Activated CD4-positive, alpha-beta T cell treated with anti-CD3 and anti-CD28 coated beads, Interleukin-2, amount 10 ng/mL, durations not matched to agents 7 days and 5 days (primary cell): ENCODE data around the gene SVOP. TPM values are rescaled to one million over a fixed set of nuclear protein-coding genes. Genes with fewer than 3 reads are reported as not detected.

ENCODE experiments used
- CTCF ChIA-PET: fragments of 350-600 bp; sonication (Branson Sonifier 250); formaldehyde crosslinking; loops from one replicate; lab custom pipeline; 2021; ENCODE audit warnings: antibody characterized with exemption; lab: Charles Lee
- POLR2A ChIA-PET: fragments of 350-600 bp; sonication (Branson Sonifier 250); formaldehyde crosslinking; loops from one replicate; lab custom pipeline; 2021; ENCODE audit warnings: antibody characterized with exemption; lab: Charles Lee
- DNase-seq: peaks from one replicate; pipeline ENCODE4 v3.0.0-alpha.2; 2020
- H3K27ac Mint-ChIP-seq: one replicate; pipeline ENCODE4 v1.8.0; 2021; ENCODE audit warnings: mild to moderate bottlenecking, moderate library complexity, mixed read lengths
- H3K27me3 Mint-ChIP-seq: one replicate; pipeline ENCODE4 v1.8.0; 2021; ENCODE audit warnings: mixed read lengths
- H3K36me3 Mint-ChIP-seq: one replicate; pipeline ENCODE4 v1.8.0; 2021; ENCODE audit warnings: low read depth, mixed read lengths
- H3K4me1 Mint-ChIP-seq: one replicate; pipeline ENCODE4 v1.8.0; 2021; ENCODE audit warnings: mixed read lengths
- H3K4me3 Mint-ChIP-seq: one replicate; pipeline ENCODE4 v1.8.0; 2021; ENCODE audit warnings: mild to moderate bottlenecking, moderate library complexity, mixed read lengths
- H3K9me3 Mint-ChIP-seq: one replicate; pipeline ENCODE4 v1.8.0; 2021; ENCODE audit warnings: mixed read lengths
- total RNA-seq, 2 experiments: library from RNA; stranded (reverse); gene quantifications; one replicate each; pipeline ENCODE4 v1.2.3, GENCODE V29; 2021

The SVOP gene
- total RNA-seq, 2 experiments from 2014 or later: not detected

- ChIA-PET CTCF (interaction anchor here (1.0 kb wide), 1 partner anchor 14 kb away, joined by 3 read pairs; no protein-coding TSS in a partner anchor), POLR2A (no interaction called here)
- Mint-ChIP-seq H3K9me3 (no peaks in the 10 kb centered on the region), H3K4me1 (no peaks in the 10 kb centered on the region), H3K36me3 (no peaks in the 10 kb centered on the region), H3K27me3 (peaks cover 2% of the 10 kb centered on the region), H3K27ac (no peak overlapping the region), H3K4me3 (no peak overlapping the region)
- DNase-seq: no peak
Observed at GRCh38 chr12:108982621-108983219, 38.1 kb downstream of the SVOP start.

DNA sequence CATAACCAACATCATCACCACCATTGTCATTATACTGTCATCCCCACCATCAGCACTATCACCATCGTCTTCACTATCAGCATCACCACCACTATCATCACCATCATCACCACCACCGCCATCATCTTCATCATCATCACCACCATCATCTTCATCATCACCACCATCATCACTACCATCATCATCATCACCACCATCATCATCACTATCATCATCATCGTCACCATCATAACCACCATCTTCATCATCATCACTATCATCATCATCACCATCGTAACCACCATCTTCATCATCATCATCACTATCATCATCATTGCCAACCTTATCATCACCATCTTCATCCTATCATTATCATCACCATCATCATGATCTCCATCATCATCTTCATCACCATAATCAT lies 39.0 kb downstream of the SVOP start:
- Mint-ChIP-seq H3K27me3 (no peaks in the 10 kb centered on the region), H3K27ac (no peak overlapping the region), H3K9me3 (no peaks in the 10 kb centered on the region), H3K4me1 (no peaks in the 10 kb centered on the region), H3K4me3 (no peak overlapping the region), H3K36me3 (no peaks in the 10 kb centered on the region)
- CTCF ChIA-PET: no interaction called here
- DNase-seq: no peak
- POLR2A ChIA-PET: no interaction called here

- H3K9me3 Mint-ChIP-seq: no peaks in the 10 kb centered on the region
- no peak overlapping the region for H3K27ac Mint-ChIP-seq
- no peaks in the 10 kb centered on the region for H3K4me1 Mint-ChIP-seq
- CTCF ChIA-PET: interaction anchor here (0.6 kb wide), 1 partner anchor 98 kb away, joined by 3 read pairs; no protein-coding TSS in a partner anchor
- H3K27me3 Mint-ChIP-seq: no peaks in the 10 kb centered on the region
- DNase-seq: no peak
- POLR2A ChIA-PET: no interaction called here
- H3K4me3 Mint-ChIP-seq: no peak overlapping the region
- H3K36me3 Mint-ChIP-seq: no peaks in the 10 kb centered on the region
Observed at GRCh38 chr12:108980831-108981618, 39.8 kb downstream of the SVOP start.

DNA sequence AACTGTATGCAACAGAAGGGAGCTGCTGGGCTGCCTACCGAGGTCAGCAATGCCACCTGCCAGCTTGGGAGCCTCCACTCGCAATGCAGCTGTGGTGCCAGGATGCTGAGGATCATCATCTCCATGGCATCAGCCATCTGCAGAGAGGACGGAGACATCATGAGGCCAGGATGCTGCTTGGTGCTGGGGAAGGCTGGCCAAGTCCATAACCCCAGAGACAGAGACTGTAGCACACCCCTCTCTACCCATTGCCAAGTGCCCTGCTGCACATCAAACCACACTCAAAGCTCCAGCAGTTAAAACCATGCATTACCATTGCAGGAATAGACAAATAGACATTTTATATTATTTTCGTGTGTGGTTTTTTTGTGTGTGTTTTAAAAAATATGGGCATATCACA lies 43.5 kb downstream of the SVOP start:
- Mint-ChIP-seq H3K27me3 (peaks cover under 1% of the 10 kb centered on the region), H3K4me3 (no peak overlapping the region), H3K27ac (no peak overlapping the region), H3K9me3 (no peaks in the 10 kb centered on the region), H3K36me3 (no peaks in the 10 kb centered on the region), H3K4me1 (no peaks in the 10 kb centered on the region)
- no peak for DNase-seq
- ChIA-PET POLR2A (no interaction called here), CTCF (interaction anchor here (0.6 kb wide), 1 partner anchor 28 kb away, joined by 3 read pairs; no protein-coding TSS in a partner anchor)

DNA sequence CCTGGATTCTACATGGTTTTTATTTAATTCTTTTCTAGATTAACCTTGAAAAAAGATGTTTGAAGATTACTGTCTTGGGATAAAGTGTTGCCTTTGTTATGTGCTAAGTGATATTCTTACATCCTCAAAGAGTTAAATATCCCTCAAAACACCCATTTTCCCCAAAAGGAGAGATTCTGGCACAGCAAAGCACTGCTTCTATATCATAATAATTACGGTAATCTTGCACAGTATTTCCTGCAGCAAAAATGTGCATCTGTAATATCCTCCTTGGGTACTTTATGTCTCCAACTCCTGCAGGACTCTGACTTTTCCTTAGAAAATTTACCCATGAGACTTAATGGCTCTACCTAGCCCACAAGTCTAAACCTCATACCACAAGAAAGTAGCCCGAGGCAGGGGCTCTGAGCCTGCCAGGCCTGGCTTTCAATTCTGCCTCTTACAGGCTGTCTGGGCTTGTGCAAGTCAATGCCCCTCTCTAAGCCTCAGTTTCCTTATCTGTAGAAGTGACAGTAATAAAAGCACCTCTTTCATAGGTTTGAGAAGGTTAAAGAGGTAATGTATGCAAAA lies 45.8 kb downstream of the SVOP start:
- Mint-ChIP-seq H3K9me3 (no peaks in the 10 kb centered on the region), H3K4me1 (no peaks in the 10 kb centered on the region), H3K27ac (no peak overlapping the region), H3K36me3 (no peaks in the 10 kb centered on the region), H3K27me3 (peaks cover 2% of the 10 kb centered on the region), H3K4me3 (no peak overlapping the region)
- ChIA-PET CTCF (interaction anchor here (0.6 to 1.4 kb wide), 4 partner anchors 15 to 198 kb away, joined by 3 to 4 read pairs (median 3); no protein-coding TSS in a partner anchor), POLR2A (no interaction called here)
- DNase-seq: no peak

GRCh38 chr12:108973629-108974152 lies 47.2 kb downstream of the SVOP start:
- ChIA-PET POLR2A (no interaction called here), CTCF (interaction anchor here (0.6 to 1.4 kb wide), 2 partner anchors 13 to 207 kb away, joined by 3 to 4 read pairs; no protein-coding TSS in a partner anchor)
- H3K4me3 Mint-ChIP-seq: no peak overlapping the region
- no peaks in the 10 kb centered on the region for H3K9me3 Mint-ChIP-seq
- no peak overlapping the region for H3K27ac Mint-ChIP-seq
- H3K36me3 Mint-ChIP-seq: no peaks in the 10 kb centered on the region
- DNase-seq: no peak
- H3K4me1 Mint-ChIP-seq: no peaks in the 10 kb centered on the region
- peaks cover 2% of the 10 kb centered on the region for H3K27me3 Mint-ChIP-seq

- no peaks in the 10 kb centered on the region for H3K4me1 Mint-ChIP-seq
- peaks cover 5% of the 10 kb centered on the region for H3K27me3 Mint-ChIP-seq
- H3K9me3 Mint-ChIP-seq: no peaks in the 10 kb centered on the region
- POLR2A ChIA-PET: no interaction called here
- CTCF ChIA-PET: no interaction called here
- DNase-seq: no peak
- H3K27ac Mint-ChIP-seq: no peak overlapping the region
- no peaks in the 10 kb centered on the region for H3K36me3 Mint-ChIP-seq
- no peak overlapping the region for H3K4me3 Mint-ChIP-seq
Observed at GRCh38 chr12:108972358-108972757, 48.5 kb downstream of the SVOP start.

GRCh38 chr12:108969622-108970021 lies 51.2 kb downstream of the SVOP start:
- H3K4me1 Mint-ChIP-seq: no peaks in the 10 kb centered on the region
- ChIA-PET CTCF (interaction anchor here (0.7 to 1.2 kb wide), 3 partner anchors 10 to 20 kb away, joined by 3 read pairs; no protein-coding TSS in a partner anchor), POLR2A (no interaction called here)
- H3K36me3 Mint-ChIP-seq: no peaks in the 10 kb centered on the region
- no peak overlapping the region for H3K27ac Mint-ChIP-seq
- H3K27me3 Mint-ChIP-seq: peaks cover 5% of the 10 kb centered on the region
- no peak for DNase-seq
- no peak overlapping the region for H3K4me3 Mint-ChIP-seq
- no peaks in the 10 kb centered on the region for H3K9me3 Mint-ChIP-seq

GRCh38 chr12:108967869-108968540 lies 52.9 kb downstream of the SVOP start:
- Mint-ChIP-seq H3K4me3 (no peak overlapping the region), H3K9me3 (no peaks in the 10 kb centered on the region), H3K36me3 (no peaks in the 10 kb centered on the region), H3K4me1 (no peaks in the 10 kb centered on the region), H3K27ac (no peak overlapping the region), H3K27me3 (peaks cover 5% of the 10 kb centered on the region)
- POLR2A ChIA-PET: no interaction called here
- CTCF ChIA-PET: interaction anchor here (1.3 kb wide), 1 partner anchor 164 kb away, joined by 3 read pairs; no protein-coding TSS in a partner anchor
- DNase-seq: no peak

GRCh38 chr12:108966378-108967151 lies 54.3 kb downstream of the SVOP start:
- ChIA-PET POLR2A (no interaction called here), CTCF (interaction anchor here (0.8 to 0.9 kb wide), 2 partner anchors 16 to 126 kb away, joined by 4 to 5 read pairs; no protein-coding TSS in a partner anchor)
- Mint-ChIP-seq H3K27me3 (peaks cover 4% of the 10 kb centered on the region), H3K4me3 (no peak overlapping the region), H3K4me1 (no peaks in the 10 kb centered on the region), H3K27ac (no peak overlapping the region), H3K36me3 (no peaks in the 10 kb centered on the region), H3K9me3 (no peaks in the 10 kb centered on the region)
- no peak for DNase-seq

- H3K27me3 Mint-ChIP-seq: peaks cover 4% of the 10 kb centered on the region
- no peak overlapping the region for H3K4me3 Mint-ChIP-seq
- H3K36me3 Mint-ChIP-seq: no peaks in the 10 kb centered on the region
- no peaks in the 10 kb centered on the region for H3K9me3 Mint-ChIP-seq
- CTCF ChIA-PET: no interaction called here
- H3K4me1 Mint-ChIP-seq: no peaks in the 10 kb centered on the region
- DNase-seq: no peak
- POLR2A ChIA-PET: no interaction called here
- no peak overlapping the region for H3K27ac Mint-ChIP-seq
Observed at GRCh38 chr12:108965886-108966285, 55.0 kb downstream of the SVOP start.
